HK-2 (cell line): ENCODE data around the gene BCL2.

Source experiments
- DNase-seq: peaks from one replicate; pipeline ENCODE4 v3.0.0-alpha.2; 2018; ENCODE audit not compliant: unreplicated experiment

BCL2 gene

DNA sequence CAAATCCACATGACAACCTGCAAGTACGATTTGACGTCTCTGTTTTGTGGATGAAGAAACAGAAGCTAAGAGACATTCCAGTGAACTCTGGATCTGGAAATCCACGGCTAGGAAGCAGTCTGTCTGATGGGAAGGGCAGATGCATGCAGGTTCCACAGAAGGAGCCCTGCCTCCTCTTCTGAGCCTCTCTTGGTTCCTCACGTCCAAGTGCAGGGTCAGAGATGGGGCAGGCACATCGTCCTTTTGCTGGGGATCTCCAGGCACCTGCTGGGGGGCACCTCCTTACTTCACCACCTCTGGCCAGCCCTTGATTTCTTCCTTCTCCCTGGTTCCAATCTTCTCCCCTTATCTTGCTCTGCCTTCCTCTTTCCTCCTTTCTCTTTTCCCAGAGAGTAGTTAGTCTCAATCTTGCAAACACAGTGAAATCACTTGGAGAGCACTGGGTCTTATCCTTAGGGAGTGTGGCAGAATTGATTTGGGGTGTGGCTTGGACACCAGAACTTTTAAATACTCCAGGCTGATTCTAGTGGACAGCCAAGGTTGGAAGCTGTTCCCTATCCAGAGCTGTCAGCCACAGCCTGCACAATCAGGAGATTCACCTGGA is 137.8 kb downstream of the BCL2 start:
- DNase-seq: no peak

DNA sequence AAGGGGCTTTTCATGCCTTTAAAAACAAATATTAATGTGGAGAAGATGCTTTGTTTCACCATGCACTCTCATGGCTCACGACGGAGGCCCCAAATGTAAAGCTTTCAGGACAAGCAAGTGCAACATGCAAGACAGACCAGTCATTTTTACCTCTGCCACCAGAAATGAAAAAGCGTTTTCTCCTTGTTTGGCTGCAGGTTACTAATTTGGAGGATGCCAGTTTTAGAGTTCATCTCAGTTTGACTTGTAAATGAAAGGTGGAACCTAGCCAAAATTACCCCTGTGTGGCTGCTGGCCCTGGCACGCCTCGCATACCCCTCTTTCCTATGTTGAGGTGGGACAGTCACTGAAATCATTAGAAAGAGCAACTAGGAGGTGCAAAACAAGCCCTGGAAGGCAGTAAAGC is 138.6 kb downstream of the BCL2 start:
- DNase-seq: no peak

DNA sequence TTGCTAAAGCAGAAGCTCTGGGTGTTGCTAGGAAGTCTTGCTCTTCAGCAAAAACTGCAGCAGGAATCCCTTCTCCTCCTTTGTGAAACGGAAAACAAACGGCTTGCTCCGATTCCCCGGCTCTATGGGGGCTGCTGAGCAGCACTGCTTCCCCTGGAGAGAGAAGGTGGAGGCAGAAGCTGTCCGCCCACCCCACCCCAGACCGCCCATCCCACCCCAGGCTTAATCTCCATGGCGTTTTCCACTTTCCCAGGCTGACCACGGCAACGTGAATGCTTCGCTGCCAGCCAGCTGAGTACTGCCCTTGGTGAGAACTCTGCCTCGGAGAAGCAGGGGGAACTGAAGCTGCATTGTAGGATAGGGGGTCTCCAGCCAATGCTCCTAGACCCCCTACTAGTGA is 139.2 kb downstream of the BCL2 start:
- no peak for DNase-seq

DNA sequence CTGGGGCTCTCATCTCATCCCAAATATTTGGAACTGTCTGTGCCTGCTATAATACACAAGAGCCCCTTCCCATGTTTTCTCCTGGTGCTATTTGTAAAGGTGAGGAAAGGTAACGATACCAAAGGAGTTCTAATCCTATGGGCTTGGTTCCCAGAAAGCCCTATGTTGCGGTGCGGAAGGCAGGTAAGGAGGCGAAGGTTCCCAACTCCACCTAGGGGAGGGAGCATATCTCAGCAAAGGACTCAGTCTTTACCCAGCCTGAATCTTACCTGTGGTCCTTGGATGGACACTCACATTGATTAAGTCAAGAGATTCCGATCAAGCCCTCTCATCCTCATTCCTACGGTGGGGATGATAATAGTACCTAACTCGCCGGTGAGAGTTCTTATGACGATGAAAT is 140.1 kb downstream of the BCL2 start:
- DNase-seq: no peak

DNA sequence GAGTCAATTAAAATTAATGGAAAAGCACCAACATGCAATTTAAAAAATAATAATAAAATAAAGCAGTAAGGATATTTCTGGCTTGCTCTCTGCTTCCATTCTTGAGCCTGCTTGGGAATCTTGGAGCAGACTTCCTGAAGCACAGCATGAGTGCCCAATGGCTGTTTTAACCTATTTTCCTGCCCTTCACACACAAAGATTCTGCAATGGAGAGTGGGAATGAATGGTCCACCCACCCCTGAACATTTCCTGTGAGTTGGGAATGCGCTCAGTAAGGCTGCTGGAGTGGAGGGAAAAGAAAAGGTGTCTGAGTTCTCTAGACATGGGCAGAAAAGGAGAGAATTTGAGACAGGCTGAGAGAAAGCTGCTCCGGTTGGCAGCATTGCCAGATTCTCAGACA is 140.6 kb downstream of the BCL2 start:
- DNase-seq: no peak

DNA sequence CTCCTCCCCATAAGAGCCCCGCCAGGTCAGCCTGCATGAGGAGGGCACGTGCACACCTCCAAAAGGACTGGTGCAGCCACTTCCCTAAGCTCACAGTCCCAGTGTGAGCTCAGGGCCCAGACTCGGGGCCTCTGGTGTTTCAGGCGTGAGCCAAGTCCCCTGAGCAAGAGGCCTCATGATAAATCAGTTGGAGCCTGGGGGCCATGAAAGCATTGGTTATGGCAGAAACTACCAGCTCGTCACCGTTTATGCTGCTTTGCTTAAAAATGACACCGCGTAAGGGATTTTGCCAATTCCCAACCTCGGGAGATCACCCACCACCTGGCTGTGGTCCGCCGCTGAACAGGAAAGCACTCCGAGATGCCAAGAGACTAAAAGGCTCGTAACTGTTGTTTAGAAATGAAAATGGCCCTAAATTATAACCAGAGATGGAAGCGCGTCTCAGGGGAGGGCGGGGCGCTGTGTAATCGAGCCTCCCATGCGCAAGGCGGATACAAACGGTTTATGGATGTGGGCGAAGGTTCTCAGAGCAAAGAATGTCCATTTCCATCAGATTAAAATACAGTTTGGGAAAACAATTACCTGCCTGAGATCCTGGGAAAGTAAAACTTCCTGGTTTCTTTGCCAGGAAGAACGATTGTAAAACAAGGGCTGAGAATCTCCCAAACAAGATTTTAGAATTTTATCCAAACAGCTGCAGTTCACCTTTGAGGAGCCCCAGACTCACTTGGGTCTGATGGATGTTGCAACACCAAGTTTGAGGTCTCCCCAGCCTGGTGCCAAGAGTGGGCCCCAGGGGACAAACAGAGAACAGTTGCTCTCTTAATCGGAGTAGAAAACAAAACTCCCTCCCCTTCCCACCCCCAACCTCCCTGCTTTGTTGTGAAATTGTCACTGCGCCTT is 141.4 kb downstream of the BCL2 start:
- no peak for DNase-seq

DNA sequence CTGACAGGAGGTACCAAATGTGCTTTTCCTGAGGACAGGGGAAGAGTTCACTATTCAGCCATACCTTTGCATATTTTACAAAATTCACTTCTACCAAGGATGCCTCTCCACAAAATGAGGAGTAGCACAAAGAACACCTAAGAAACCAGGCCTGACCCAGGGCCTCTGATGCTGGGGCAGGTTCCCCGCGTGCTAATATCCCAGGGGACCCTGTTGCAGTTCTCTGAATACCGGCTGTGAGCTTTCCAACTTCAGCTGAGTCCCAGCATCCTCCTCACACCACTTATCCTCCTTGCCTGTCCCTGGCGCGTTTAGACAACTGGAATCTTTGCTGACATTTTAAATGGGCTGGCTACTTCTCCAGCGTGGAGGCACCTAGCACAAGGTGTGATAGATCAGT is 142.3 kb downstream of the BCL2 start:
- DNase-seq: no peak

DNA sequence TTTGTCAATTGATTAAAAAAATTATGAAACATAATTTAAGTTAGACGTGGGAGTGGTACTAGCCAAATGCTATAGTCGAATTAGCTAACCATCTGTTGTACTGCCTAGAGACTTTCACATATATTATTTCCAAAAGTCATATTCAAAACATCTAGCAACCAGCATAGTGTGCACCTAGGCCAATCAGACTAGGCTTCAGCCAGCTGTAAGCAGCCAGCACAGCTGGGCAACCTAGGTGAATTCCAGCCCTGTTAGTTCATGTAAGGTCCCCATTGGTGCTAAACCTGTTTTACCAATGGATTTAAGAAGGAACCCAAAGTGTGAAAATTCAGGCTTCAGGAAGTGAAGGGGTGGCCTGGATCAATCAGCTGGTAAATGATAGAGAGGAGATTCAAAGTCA is 144.3 kb downstream of the BCL2 start:
- no peak for DNase-seq

DNA sequence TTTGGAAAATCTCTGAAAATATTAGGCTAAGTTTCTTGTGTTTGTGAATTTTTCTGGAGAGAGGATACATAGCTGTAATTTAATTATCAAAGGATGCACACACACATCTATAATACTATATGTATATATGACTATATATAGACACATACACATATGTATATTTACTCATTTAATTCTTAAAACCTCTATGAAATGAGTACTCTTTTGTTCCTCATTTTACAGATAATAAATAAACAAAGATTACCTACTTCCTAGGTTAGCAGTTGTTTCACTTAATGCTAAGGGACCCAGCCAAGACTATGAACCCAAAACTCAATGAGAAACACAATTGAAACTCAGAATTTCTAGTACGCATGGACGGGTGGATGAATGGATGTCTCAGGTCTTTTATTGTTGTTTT is 145.6 kb downstream of the BCL2 start:
- DNase-seq: no peak

DNA sequence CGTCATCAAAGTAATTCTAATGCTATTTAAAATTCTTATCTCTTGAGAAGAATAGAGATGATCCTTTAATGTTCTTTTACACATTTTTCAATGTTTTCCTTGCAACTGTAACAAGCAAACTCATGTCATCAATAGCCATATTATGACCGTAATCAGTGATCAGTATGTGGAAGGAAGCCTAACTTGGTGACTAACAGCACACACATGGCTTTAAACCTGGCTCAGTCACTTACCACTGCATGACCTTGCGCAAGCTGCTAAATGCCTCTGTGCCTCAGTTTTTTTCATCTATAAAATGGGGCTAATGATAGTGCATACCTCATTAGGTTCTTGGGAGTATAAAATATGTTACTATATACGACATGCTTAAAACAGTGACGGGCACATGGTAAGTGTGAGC is 149.7 kb downstream of the BCL2 start:
- no peak for DNase-seq

DNA sequence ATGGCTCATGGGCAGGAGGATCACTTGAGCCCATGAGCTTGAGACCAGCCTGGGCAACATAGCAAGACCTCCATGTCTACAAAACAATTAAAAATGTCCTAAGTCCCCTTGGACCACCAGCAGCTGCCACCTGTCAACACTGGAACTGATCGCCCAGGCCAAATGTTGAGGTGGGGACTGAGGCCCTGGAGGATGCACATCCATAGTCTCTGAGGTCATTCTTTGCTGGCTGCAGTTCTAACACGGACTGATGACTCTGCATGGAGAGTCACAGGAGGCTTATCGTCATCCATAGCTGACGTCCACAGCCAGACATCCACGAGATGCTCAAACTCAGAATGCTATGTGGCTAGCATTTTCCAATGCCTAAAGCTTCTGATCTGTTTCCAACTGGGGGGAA is 151.3 kb downstream of the BCL2 start:
- no peak for DNase-seq

DNA sequence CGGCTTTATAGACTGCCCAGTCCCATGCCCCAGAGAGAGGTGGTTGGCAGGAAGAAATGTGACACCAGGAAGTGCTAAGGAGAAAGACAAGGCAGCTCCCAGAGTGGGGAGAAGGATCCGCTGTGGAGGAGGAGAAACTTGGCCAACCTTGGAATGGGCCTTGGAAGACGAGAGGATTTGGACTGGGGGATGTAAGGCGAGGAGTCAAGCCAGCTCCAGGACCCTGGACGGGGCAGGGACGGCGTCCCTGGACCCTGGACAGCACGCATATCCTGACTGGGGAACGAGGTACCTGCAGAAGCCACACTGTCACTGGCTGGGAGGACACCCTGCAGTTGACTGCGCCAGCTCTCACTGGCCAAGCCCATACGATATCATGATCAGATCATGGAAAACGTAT is 153.4 kb downstream of the BCL2 start:
- DNase-seq: no peak

DNA sequence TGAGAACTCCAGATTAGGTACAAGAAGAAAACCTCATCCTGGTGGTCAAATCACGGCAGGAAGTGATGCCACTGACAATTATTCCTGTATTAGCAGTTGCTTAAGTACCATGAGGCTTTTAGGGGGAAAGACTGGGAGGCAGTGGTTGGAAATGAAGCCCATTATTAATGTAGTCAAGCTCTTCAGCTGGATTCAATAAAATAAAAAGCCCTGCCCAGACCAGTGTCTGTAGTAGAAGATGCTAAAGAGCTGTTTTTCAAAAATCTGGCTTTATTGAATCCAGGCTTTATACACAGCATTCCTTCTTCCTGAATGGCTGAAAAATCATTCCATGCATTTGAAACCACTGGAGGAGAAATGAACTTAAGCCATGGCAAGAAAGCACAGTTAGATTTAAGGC is 155.2 kb downstream of the BCL2 start:
- DNase-seq: no peak

DNA sequence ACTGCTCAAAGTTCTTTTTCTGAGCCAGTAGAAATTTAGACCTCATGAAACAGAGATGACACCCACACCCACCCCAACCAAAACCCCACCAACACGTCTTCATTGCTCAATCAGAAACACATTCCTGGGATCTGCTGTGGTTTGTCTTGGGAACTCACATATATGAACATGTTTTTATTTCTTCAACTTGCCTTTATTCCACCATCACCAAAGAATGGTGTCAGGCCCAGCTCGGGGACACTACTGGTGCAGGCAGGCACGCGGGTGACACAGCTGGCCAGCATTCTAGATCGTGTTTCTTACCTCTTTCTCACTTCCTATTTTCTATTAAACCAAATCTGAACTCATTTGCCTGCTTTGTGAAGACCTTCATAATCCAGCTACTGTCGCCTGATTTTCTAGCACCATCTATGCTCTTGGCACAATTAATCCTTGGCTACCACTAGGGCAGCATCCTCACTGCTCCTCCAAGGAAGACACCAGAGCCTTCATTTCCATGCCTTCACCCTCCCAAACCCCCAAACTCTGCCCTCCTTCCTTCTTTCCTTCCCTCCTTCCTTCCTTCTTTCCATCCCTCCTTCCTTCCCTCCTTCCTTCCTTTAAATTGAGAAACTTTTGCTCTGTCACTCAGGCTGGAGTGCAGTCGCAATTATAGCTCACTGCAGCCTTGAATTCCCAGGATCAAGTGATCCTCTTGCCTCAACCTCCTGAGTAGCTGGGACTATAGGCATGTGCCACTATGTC is 157.1 kb downstream of the BCL2 start:
- DNase-seq: no peak

DNA sequence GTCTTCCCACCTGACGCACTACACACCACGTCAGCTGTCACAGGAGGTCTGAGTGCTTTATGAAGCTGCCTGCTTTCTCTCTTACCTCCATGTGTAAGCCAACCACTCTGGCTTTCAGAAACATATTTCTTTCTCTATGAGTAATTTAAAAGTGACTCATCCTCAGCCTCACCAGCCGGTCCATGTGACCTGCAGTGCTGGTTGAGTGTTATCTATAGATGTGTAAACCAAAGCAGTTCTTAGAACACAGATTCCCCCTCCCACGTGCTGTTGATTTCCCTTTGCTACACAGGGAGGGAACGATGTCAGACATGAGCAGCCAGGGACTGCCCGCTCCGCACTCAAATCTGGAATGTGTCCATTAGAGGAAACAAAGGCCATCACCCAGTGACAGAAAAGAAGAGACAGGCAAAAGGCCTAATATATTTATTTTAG is 157.8 kb downstream of the BCL2 start:
- peak; percentile 43 for DNase-seq

DNA sequence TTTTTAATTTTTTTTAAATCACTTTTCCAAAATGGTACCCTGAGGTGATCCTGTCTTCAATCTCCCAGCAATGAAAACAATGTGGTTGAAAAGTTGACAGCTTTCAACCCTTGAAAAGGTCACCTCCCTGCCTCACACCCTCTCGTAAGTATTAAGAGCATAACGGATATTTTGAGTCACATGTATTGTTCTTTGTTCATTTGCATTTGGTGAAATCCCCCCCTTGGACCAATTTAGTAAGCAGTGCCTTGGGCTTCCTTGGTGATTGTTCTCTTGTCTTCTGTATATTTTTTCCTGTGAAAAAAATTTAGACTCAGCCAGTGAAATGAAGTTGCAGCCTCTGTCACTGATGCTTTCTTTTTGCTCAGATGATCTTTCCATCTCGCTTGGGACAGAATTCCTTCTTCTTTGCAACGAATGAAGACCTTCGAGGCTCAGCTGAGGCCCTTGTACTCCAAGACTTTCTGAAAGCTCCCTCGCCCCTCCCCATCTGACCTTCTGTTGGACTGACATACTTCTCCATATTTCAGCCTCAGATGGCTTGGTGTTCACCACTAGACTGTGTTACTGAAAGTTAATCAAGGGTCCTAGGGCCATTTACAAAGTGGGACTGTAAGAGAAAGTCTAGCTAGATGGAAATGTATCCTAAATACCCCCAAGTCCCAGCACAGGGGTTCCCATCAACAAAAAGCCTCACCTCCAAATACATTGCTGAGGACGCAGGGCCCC is 158.4 kb downstream of the BCL2 start:
- no peak for DNase-seq

DNA sequence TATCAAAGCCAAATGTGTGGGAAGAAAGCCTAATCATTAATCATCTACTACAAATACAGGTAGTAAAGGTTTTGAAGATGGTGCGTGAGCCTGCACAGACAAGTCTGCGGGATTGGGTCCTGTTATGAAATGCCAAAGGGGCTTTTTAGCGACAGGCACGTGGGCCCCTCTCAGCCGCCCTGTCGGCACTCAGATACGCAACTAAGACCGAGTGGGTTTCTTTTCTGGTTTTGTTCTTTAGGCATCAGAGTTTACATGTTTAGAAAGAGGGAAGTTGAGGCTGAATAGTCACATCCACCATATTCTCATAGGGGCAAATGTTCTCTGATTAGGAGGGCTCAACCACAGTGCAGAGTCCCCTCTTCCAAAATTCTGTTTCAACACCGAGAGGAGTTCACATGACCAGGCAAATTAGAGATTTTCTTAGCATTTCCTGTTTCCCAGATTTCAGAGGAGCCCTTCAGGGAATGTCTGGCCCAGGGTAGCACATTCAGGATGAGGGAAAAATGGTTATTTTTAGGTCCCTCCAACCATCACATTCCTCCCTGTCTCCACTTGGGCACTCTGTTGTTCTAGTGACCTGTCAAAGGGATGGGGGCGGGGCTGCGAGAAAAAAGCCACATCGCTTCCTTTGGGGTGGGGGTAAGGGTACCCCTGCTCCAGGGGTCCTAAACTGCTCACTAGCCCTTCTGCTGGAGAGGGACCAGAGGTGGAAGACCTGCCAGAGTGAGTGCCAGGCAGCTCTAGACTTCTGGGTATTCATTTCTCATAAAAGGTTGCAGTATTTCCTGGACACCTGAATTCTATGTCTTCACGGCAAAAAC is 159.2 kb downstream of the BCL2 start:
- DNase-seq: no peak

DNA sequence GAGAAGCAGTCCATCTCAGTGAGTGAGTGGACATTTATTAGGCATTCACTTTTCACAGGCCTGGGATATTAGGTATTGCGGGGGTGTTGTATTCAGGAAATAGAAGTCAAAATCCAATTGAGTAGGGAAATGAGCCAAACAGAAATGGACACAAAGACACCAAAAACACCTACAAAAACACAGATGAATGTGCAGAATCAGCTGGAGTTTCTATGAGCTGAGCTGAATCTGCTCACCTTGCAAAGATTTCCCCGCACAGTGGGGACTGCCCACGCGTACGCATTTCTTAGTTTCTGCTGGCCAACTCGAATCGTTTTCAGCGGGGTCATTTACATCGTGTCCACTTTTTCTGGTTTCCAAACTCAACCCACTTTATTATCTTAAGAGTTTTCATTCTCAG is 160.0 kb downstream of the BCL2 start:
- no peak for DNase-seq

DNA sequence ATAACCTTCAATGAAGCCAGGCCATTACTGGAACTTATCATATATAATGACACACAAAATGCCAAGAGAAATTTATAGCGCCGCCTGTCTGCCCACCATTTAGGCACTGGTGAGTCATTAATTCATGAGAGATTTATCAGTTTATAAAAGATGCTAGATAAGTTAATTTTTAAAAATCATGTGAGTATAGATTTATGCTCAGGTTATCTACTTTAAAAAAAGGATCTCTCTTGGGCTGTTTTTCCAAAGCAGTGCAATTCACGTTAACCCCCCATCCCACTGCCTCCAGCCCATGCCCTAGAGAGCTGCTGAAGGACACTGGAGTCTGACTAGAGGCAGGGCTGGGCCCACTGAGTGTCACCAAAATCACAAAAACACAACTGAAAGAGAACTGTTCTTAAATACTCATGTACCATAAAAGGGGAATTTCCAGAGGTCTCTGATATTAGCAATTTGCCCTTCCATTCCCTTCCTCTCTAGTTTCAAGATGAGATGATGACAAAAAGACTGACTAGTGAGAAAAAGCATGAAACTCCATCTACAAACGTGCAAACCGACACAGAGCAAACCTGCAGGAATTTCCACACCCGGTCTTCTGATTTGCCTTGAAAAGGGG is 160.8 kb downstream of the BCL2 start:
- DNase-seq: no peak

DNA sequence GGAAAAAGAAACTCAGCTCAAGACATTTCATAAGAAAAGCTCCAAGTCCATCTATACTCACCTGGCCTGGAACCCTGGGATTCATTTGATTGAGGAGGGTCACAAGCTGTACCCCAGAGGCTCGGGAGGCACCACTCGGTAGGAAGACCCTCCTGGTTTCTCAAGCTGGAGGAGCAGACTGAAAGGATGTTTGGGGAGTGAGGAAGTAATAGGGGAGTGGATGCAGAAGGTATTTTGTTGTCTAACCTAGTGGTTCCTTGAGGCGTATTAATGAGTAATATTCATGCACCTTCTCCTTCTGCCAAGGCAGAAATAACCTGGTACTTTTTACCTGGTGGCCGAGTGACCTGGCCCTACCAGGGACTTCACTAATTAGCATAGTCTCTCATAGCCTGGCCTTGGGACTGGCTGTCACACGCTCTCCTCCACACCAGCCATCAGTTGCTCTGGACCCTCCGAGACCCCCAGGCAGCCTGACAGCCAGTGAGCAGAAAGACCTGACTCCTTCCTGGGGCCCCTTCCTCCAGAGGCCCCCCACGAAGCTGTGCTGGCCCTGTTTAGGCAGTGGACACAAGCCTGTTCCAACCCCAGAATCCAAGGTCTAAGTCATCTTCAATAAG is 161.4 kb downstream of the BCL2 start:
- no peak for DNase-seq
